ENCODE data around the gene CAVIN2.

Gene CAVIN2

GRCh38 chr2:191846515-191847476 lies at the start of gene CAVIN2:
CAVIN2 (minus strand) TSS chr2:191847088; CDS start chr2:191846925, 163 bp downstream.
- DNase-seq (ENCODE audit: low read depth) = peak; percentile 86
- peak within 1 kb of the TSS; percentile 37 for H3K4me3 ChIP-seq (ENCODE audit: control insufficient read depth, low read depth, low read length)
- TF ChIP-seq, protein P1, sequence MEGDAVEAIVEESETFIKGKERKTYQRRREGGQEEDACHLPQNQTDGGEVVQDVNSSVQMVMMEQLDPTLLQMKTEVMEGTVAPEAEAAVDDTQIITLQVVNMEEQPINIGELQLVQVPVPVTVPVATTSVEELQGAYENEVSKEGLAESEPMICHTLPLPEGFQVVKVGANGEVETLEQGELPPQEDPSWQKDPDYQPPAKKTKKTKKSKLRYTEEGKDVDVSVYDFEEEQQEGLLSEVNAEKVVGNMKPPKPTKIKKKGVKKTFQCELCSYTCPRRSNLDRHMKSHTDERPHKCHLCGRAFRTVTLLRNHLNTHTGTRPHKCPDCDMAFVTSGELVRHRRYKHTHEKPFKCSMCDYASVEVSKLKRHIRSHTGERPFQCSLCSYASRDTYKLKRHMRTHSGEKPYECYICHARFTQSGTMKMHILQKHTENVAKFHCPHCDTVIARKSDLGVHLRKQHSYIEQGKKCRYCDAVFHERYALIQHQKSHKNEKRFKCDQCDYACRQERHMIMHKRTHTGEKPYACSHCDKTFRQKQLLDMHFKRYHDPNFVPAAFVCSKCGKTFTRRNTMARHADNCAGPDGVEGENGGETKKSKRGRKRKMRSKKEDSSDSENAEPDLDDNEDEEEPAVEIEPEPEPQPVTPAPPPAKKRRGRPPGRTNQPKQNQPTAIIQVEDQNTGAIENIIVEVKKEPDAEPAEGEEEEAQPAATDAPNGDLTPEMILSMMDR (conservative IDR thresholded peaks at IDR 0.05; ENCODE audit: control insufficient read depth, insufficient read depth, low read depth, low read length) = peak; percentile 1

GRCh38 chr2:191895743-191896142 lies 48.9 kb upstream of the CAVIN2 start:
- TF ChIP-seq, protein P1 (conservative IDR thresholded peaks at IDR 0.05; ENCODE audit: control insufficient read depth, insufficient read depth, low read depth, low read length) = no peak
- no peak overlapping the region for H3K4me3 ChIP-seq (ENCODE audit: control insufficient read depth, low read depth, low read length)
- no peak for DNase-seq (ENCODE audit: low read depth)

GRCh38 chr2:191895195-191895594 lies 48.3 kb upstream of the CAVIN2 start:
- no peak for DNase-seq (ENCODE audit: low read depth)
- no peak overlapping the region for H3K4me3 ChIP-seq (ENCODE audit: control insufficient read depth, low read depth, low read length)
- TF ChIP-seq, protein P1 (conservative IDR thresholded peaks at IDR 0.05; ENCODE audit: control insufficient read depth, insufficient read depth, low read depth, low read length) = no peak

GRCh38 chr2:191894681-191895147 lies 47.8 kb upstream of the CAVIN2 start:
- TF ChIP-seq, protein P1 (conservative IDR thresholded peaks at IDR 0.05; ENCODE audit: control insufficient read depth, insufficient read depth, low read depth, low read length) = no peak
- DNase-seq (ENCODE audit: low read depth) = peak; percentile 93
- H3K4me3 ChIP-seq (ENCODE audit: control insufficient read depth, low read depth, low read length) = no peak overlapping the region

- H3K4me3 ChIP-seq (ENCODE audit: control insufficient read depth, low read depth, low read length) = no peak overlapping the region
- TF ChIP-seq, protein P1 (conservative IDR thresholded peaks at IDR 0.05; ENCODE audit: control insufficient read depth, insufficient read depth, low read depth, low read length) = no peak
- DNase-seq (ENCODE audit: low read depth) = peak; percentile 97
These were observed 45.5 kb upstream of the CAVIN2 start for GRCh38 chr2:191892391-191892790.

- no peak overlapping the region for H3K4me3 ChIP-seq (ENCODE audit: control insufficient read depth, low read depth, low read length)
- DNase-seq (ENCODE audit: low read depth) = no peak
- TF ChIP-seq, protein P1 (conservative IDR thresholded peaks at IDR 0.05; ENCODE audit: control insufficient read depth, insufficient read depth, low read depth, low read length) = no peak
These were observed 44.8 kb upstream of the CAVIN2 start for GRCh38 chr2:191891656-191892055.
